ENCODE data around the gene ADGRL3.

Gene ADGRL3

GRCh38 chr4:61200187-61200915 is at the start of gene ADGRL3:
Gene ADGRL3 (plus strand): TSS chr4:61200326.
- peak in 13 of 14 donors; percentile 13 to 82 (median 70) for DNase-seq

GRCh38 chr4:61152433-61152832 is 47.7 kb upstream of the ADGRL3 start:
- DNase-seq, result no peak

- no peak for DNase-seq
These were observed 39.6 kb upstream of the ADGRL3 start for GRCh38 chr4:61160478-61160877.

GRCh38 chr4:61162116-61162515 is 38.0 kb upstream of the ADGRL3 start:
- DNase-seq, result no peak

- DNase-seq, result no peak
These were observed 26.3 kb upstream of the ADGRL3 start for GRCh38 chr4:61173799-61174198.

GRCh38 chr4:61175495-61175894 is 24.6 kb upstream of the ADGRL3 start:
- DNase-seq, result no peak

GRCh38 chr4:61177367-61177766 is 22.8 kb upstream of the ADGRL3 start:
- DNase-seq, result no peak

GRCh38 chr4:61180405-61180804 is 19.7 kb upstream of the ADGRL3 start:
- no peak for DNase-seq

GRCh38 chr4:61182915-61183314 is 17.2 kb upstream of the ADGRL3 start:
- no peak for DNase-seq

- DNase-seq, result no peak
These were observed 14.8 kb upstream of the ADGRL3 start for GRCh38 chr4:61185288-61185687.

- DNase-seq, result no peak
These were observed 7.7 kb upstream of the ADGRL3 start for GRCh38 chr4:61192392-61192791.

GRCh38 chr4:61193863-61194262 is 6.3 kb upstream of the ADGRL3 start:
- DNase-seq, result no peak

GRCh38 chr4:61194571-61194970 is 5.6 kb upstream of the ADGRL3 start:
- no peak for DNase-seq

- DNase-seq, result no peak
These were observed 5.0 kb upstream of the ADGRL3 start for GRCh38 chr4:61195101-61195500.

GRCh38 chr4:61198686-61199085 is 1.4 kb upstream of the ADGRL3 start:
- DNase-seq, result no peak

- no peak for DNase-seq
These were observed 296 bp upstream of the ADGRL3 start for GRCh38 chr4:61199873-61200186.

- peak in 9 of 14 donors; percentile 52 to 75 (median 60) for DNase-seq
These were observed 895 bp downstream of the ADGRL3 start for GRCh38 chr4:61200916-61201526.

GRCh38 chr4:61201561-61201960 is 1.4 kb downstream of the ADGRL3 start:
- peak in 5 of 14 donors; percentile 49 to 76 (median 66) for DNase-seq

- peak in 13 of 14 donors; percentile 31 to 76 (median 62) for DNase-seq
These were observed 2.0 kb downstream of the ADGRL3 start for GRCh38 chr4:61201961-61202637.

GRCh38 chr4:61202638-61203435 is 2.7 kb downstream of the ADGRL3 start:
- peak in 13 of 14 donors; percentile 22 to 84 (median 58) for DNase-seq

GRCh38 chr4:61203436-61203790 is 3.3 kb downstream of the ADGRL3 start:
- DNase-seq, result no peak

- peak in 1 of 14 donors; percentile 31 for DNase-seq
These were observed 4.4 kb downstream of the ADGRL3 start for GRCh38 chr4:61204353-61205060.

Data from C1 segment of cervical spinal cord (tissue), 14 donors.